Loucy (cell line): Measurements from ENCODE around the gene ZNF226.

Experiments used
- H2AFZ ChIP-seq: fragments of 200-600 bp; sonication (generic); 2 replicates; pipeline ENCODE4 v1.6.0; 2016; ENCODE audit warnings: antibody characterized with exemption, mild to moderate bottlenecking, low read length, moderate library complexity
- H3F3A ChIP-seq: fragments of 200-600 bp; 2 replicates; pipeline ENCODE4 v1.6.0; 2016; ENCODE audit warnings: antibody characterized with exemption, low read depth, mild to moderate bottlenecking
- H3K27me3 ChIP-seq: fragments of 200-600 bp; sonication (generic); 2 replicates; pipeline ENCODE4 v1.6.1; 2014; ENCODE audit warnings: low read length, mild to moderate bottlenecking; ENCODE audit not compliant: insufficient read depth, poor library complexity, severe bottlenecking
- H3K36me3 ChIP-seq: fragments of 200-600 bp; sonication (generic); 2 replicates; pipeline ENCODE4 v1.6.1; 2016; ENCODE audit warnings: low read length; ENCODE audit not compliant: insufficient read depth
- H3K4me1 ChIP-seq: fragments of 200-600 bp; sonication (generic); 2 replicates; pipeline ENCODE4 v1.5.1; 2014; ENCODE audit warnings: low read length, mild to moderate bottlenecking; ENCODE audit not compliant: insufficient read depth, poor library complexity, severe bottlenecking
- H3K4me2 ChIP-seq: fragments of 200-600 bp; sonication (generic); 2 replicates; pipeline ENCODE4 v1.6.0; 2014; ENCODE audit warnings: antibody characterized with exemption, low read length, low read depth, mild to moderate bottlenecking; ENCODE audit not compliant: poor library complexity, severe bottlenecking
- H3K4me3 ChIP-seq: fragments of 200-600 bp; sonication (generic); 2 replicates; pipeline ENCODE4 v1.5.1; 2014; ENCODE audit warnings: low read length, mild to moderate bottlenecking, mixed read lengths; ENCODE audit not compliant: poor library complexity, severe bottlenecking
- H3K79me2 ChIP-seq: fragments of 200-600 bp; sonication (generic); 2 replicates; pipeline ENCODE4 v1.6.1; 2014; ENCODE audit warnings: low read length; ENCODE audit not compliant: insufficient read depth
- H3K9ac ChIP-seq: fragments of 200-600 bp; sonication (generic); 2 replicates; pipeline ENCODE4 v1.6.0; 2014; ENCODE audit warnings: mild to moderate bottlenecking, low read depth, low read length, moderate library complexity; ENCODE audit not compliant: poor library complexity, severe bottlenecking
- H3K9me2 ChIP-seq: fragments of 200-600 bp; sonication (generic); replicated peaks from 2 replicates; pipeline ENCODE4 v1.6.1; 2016; ENCODE audit warnings: low read depth, low read length, mixed read lengths
- H3K9me3 ChIP-seq: fragments of 200-600 bp; sonication (generic); 2 replicates; pipeline ENCODE4 v1.6.1; 2014; ENCODE audit warnings: mild to moderate bottlenecking, antibody characterized with exemption, low read length, low read depth; ENCODE audit not compliant: insufficient read depth
- H4K20me1 ChIP-seq: fragments of 200-600 bp; sonication (generic); 2 replicates; pipeline ENCODE4 v1.6.0; 2014; ENCODE audit warnings: antibody characterized with exemption, low read length, mild to moderate bottlenecking; ENCODE audit not compliant: insufficient read depth, poor library complexity, severe bottlenecking
- EZH2phosphoT487 ChIP-seq: fragments of 200-600 bp; IDR thresholded peaks from 2 replicates; pipeline ENCODE4 v1.6.1; 2018; ENCODE audit warnings: antibody characterized with exemption, mild to moderate bottlenecking, moderate library complexity, borderline replicate concordance
- TF ChIP-seq, protein P1 (sequence below): fragments of 200-600 bp; sonication (generic); conservative IDR thresholded peaks from 2 replicates; pipeline ENCODE4 v1.5.1; 2014; ENCODE audit warnings: mild to moderate bottlenecking, antibody characterized with exemption, low read length

Gene ZNF226

DNA sequence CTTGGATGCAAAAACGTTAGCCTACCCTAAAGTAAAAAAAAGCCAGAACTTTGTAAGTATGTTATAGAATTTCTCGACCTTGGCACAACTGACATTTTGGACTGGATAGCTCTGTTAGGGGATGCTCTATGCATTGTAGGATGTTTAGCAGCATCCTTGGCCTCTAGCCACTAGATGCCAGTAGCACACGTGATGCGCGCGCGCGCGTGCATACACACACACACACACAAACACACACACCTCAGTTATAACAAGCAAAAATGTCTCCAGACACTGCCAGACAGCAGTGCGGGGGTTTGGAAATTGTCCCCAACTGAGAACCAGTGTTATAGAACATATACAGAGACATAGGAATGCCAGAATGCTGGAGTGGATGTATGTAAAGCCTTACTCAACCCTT, 17.2 kb downstream of the ZNF226 start:
- TF ChIP-seq, protein P1, sequence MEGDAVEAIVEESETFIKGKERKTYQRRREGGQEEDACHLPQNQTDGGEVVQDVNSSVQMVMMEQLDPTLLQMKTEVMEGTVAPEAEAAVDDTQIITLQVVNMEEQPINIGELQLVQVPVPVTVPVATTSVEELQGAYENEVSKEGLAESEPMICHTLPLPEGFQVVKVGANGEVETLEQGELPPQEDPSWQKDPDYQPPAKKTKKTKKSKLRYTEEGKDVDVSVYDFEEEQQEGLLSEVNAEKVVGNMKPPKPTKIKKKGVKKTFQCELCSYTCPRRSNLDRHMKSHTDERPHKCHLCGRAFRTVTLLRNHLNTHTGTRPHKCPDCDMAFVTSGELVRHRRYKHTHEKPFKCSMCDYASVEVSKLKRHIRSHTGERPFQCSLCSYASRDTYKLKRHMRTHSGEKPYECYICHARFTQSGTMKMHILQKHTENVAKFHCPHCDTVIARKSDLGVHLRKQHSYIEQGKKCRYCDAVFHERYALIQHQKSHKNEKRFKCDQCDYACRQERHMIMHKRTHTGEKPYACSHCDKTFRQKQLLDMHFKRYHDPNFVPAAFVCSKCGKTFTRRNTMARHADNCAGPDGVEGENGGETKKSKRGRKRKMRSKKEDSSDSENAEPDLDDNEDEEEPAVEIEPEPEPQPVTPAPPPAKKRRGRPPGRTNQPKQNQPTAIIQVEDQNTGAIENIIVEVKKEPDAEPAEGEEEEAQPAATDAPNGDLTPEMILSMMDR, result no peak
- no peak for TF ChIP-seq EZH2phosphoT487
- Histone ChIP-seq H3K4me3 (no peak overlapping the region), H3K4me1 (no peaks in the 10 kb centered on the region), H3F3A (no peaks in the 10 kb centered on the region), H2AFZ (no peak overlapping the region), H3K9me2 (no peaks in the 10 kb centered on the region), H3K36me3 (0 out of 2 replicates have a peak, but pooled peaks cover 5% of the 10 kb centered on the region), H4K20me1 (no peaks in the 10 kb centered on the region), H3K4me2 (no peak overlapping the region), H3K79me2 (no peaks in the 10 kb centered on the region), H3K9me3 (no peaks in the 10 kb centered on the region; the same call in 1 of the 2 replicates), H3K9ac (no peak overlapping the region), H3K27me3 (peaks cover 16% of the 10 kb centered on the region)

DNA sequence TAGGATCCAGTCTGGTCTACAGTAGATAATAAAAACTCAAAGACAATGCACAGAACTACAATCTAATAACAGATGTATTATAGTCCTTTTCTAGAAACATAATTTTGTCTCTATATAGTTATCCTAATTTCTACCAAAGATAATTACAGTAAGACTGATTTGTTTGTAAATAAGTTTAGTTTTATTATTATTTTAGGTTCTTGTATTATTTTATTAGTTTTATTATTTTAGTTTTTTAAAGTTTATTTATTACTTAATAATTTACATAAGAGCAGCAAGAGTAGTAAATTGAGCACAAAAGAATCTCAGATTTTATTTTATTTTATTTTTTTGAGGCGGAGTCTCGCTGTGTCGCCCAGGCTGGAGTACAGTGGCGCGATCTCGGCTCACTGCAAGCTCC, 25.1 kb downstream of the ZNF226 start:
- TF ChIP-seq, protein P1, result no peak
- no peak for TF ChIP-seq EZH2phosphoT487
- H3K79me2 ChIP-seq, result no peaks in the 10 kb centered on the region
- H3K9me2 ChIP-seq, result no peaks in the 10 kb centered on the region
- H3K4me1 ChIP-seq, result no peaks in the 10 kb centered on the region
- no peaks in the 10 kb centered on the region for H3K36me3 ChIP-seq
- H3K4me3 ChIP-seq, result no peak overlapping the region
- H3F3A ChIP-seq, result no peaks in the 10 kb centered on the region
- H3K27me3 ChIP-seq, result peaks cover 46% of the 10 kb centered on the region
- H4K20me1 ChIP-seq, result no peaks in the 10 kb centered on the region
- H3K9me3 ChIP-seq, result no peaks in the 10 kb centered on the region
- no peak overlapping the region for H2AFZ ChIP-seq
- no peak overlapping the region for H3K9ac ChIP-seq
- no peak overlapping the region for H3K4me2 ChIP-seq

DNA sequence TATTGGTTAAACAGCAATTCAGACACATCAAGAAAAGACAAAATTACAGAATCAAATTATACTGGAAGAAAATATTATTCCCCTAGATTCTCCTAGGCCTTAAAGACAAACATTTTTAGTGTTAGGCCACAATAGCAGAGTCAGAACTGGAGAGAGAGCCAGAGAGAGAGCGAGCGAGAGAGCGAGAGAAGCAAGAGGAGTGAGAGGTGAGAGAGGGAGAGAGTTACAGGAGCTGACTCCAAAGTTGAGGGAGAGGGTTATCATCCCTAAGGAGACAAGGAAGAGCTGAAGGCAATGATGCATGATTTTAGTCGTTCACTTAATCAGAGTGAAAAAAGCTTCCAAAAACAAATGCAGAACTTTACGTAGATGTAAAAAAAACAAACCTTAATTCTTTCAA, 27.2 kb downstream of the ZNF226 start:
- Histone ChIP-seq H4K20me1 (no peaks in the 10 kb centered on the region), H3K4me1 (no peaks in the 10 kb centered on the region), H3K27me3 (peaks cover 49% of the 10 kb centered on the region), H3K9me2 (no peaks in the 10 kb centered on the region), H3K36me3 (no peaks in the 10 kb centered on the region), H3K9me3 (no peaks in the 10 kb centered on the region), H3K4me3 (no peak overlapping the region), H3K4me2 (no peak overlapping the region), H2AFZ (no peak overlapping the region), H3K79me2 (no peaks in the 10 kb centered on the region), H3F3A (no peaks in the 10 kb centered on the region), H3K9ac (no peak overlapping the region)
- TF ChIP-seq EZH2phosphoT487, result no peak
- TF ChIP-seq, protein P1, result no peak
